H54 (cell line): ENCODE measurements around the gene ASB10.

ENCODE experiments used
- DNase-seq: peaks from one replicate; pipeline ENCODE4 v3.0.0; 2011; ENCODE audit warnings: low spot score, mixed read lengths; ENCODE audit not compliant: insufficient read length
- FAIRE-seq: peaks from 3 replicates; lab custom pipeline; 2011; peaks lifted over from hg19 to GRCh38; lab: Jason Lieb, UNC
- POLR2A ChIP-seq: IDR thresholded peaks from 2 replicates; pipeline ENCODE4 v1.6.1; 2011; ENCODE audit warnings: low read depth, mild to moderate bottlenecking, low read length

ASB10 gene

GRCh38 chr7:151226560-151226874 is 39.5 kb upstream of the ASB10 start:
- no peak for TF ChIP-seq POLR2A
- FAIRE-seq (no peak), DNase-seq (no peak)

GRCh38 chr7:151225948-151226510 is 39.0 kb upstream of the ASB10 start:
- no peak for TF ChIP-seq POLR2A

GRCh38 chr7:151223728-151224127 is 36.7 kb upstream of the ASB10 start:
- no peak for TF ChIP-seq POLR2A
- no peak for DNase-seq
- FAIRE-seq: no peak

More at GRCh38 chr7:151225948-151226510, 39.0 kb upstream of the ASB10 start:
- DNase-seq: no peak
- FAIRE-seq: no peak

- TF ChIP-seq POLR2A: no peak
- FAIRE-seq: no peak
- no peak for DNase-seq
Observed at GRCh38 chr7:151218170-151218569, 31.1 kb upstream of the ASB10 start.

- DNase-seq: no peak
- FAIRE-seq: no peak
- no peak for TF ChIP-seq POLR2A
Observed at GRCh38 chr7:151215396-151215795, 28.3 kb upstream of the ASB10 start.

- FAIRE-seq (no peak), DNase-seq (no peak)
- TF ChIP-seq POLR2A: no peak
Observed at GRCh38 chr7:151213826-151214225, 26.8 kb upstream of the ASB10 start.

- FAIRE-seq (no peak), DNase-seq (no peak)
- no peak for TF ChIP-seq POLR2A
Observed at GRCh38 chr7:151212626-151213025, 25.6 kb upstream of the ASB10 start.

- TF ChIP-seq POLR2A: no peak
- no peak for DNase-seq
- FAIRE-seq: no peak
Observed at GRCh38 chr7:151211155-151211772, 24.2 kb upstream of the ASB10 start.

GRCh38 chr7:151210087-151210854 is 23.2 kb upstream of the ASB10 start, which contains the start of gene H2BK1:
TSS of gene H2BK1 (minus strand) at chr7:151210488. CDS start at chr7:151210318, 170 bp downstream.
- no peak for FAIRE-seq
- no peak for DNase-seq
- TF ChIP-seq POLR2A: no peak

- no peak for DNase-seq
- TF ChIP-seq POLR2A: no peak
- no peak for FAIRE-seq
Observed at GRCh38 chr7:151209588-151209987, 22.5 kb upstream of the ASB10 start.

GRCh38 chr7:151208253-151208862 is 21.3 kb upstream of the ASB10 start:
- no peak for DNase-seq
- TF ChIP-seq POLR2A: no peak
- no peak for FAIRE-seq

- FAIRE-seq: no peak
- no peak for DNase-seq
Observed at GRCh38 chr7:151207804-151208203, 20.8 kb upstream of the ASB10 start.

GRCh38 chr7:151207315-151207714 is 20.3 kb upstream of the ASB10 start:
- no peak for FAIRE-seq
- TF ChIP-seq POLR2A: no peak
- no peak for DNase-seq

More at GRCh38 chr7:151207804-151208203, 20.8 kb upstream of the ASB10 start:
- no peak for TF ChIP-seq POLR2A

GRCh38 chr7:151206914-151207313 is 19.9 kb upstream of the ASB10 start:
- DNase-seq: no peak
- no peak for FAIRE-seq
- TF ChIP-seq POLR2A: no peak
